Right forelimb (tissue), 1 donor: ENCODE results near the gene CFAP90.

ENCODE experiments used
- DNase-seq: peaks from one replicate; pipeline ENCODE4 v3.0.0-alpha.2; 2018

The CFAP90 gene

DNA sequence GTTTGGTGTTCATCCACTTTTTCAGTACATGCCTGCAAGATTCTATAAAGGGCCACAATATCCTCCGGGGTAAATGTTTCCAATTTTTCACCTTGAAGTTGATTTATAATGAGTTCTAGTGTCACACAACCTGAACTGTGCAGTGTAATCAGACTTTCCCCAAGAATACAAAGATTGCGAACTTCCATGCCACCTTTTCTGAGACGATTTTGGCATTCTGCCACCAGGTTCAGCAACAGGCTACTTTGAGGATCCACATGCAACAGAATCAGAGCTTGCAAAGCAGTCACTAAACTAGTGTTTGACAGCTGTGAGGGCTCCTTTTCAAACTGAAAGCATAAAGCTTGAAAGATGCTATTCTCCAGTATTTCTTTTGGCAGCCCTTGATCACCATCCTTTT, 16.3 kb upstream of the CFAP90 start:
- DNase-seq = no peak

DNA sequence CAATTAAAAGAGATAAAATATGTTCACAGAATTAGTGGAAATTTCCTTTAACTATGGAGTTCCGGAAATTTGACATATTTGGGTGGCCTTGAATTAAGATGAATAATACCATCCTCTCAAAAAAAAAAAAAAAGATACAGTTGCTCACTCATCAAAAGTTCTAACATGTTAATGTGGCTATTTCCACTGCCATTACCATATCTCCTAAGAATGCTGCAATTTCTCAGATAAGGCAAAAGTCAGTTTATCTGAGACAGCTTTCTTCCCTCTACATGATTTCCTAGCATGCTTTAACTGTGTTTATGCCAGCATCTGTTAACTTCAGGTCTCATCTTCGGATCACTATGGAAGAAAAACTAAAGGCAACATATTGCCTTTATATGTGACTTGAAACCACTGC, 15.3 kb upstream of the CFAP90 start:
- no peak for DNase-seq

DNA sequence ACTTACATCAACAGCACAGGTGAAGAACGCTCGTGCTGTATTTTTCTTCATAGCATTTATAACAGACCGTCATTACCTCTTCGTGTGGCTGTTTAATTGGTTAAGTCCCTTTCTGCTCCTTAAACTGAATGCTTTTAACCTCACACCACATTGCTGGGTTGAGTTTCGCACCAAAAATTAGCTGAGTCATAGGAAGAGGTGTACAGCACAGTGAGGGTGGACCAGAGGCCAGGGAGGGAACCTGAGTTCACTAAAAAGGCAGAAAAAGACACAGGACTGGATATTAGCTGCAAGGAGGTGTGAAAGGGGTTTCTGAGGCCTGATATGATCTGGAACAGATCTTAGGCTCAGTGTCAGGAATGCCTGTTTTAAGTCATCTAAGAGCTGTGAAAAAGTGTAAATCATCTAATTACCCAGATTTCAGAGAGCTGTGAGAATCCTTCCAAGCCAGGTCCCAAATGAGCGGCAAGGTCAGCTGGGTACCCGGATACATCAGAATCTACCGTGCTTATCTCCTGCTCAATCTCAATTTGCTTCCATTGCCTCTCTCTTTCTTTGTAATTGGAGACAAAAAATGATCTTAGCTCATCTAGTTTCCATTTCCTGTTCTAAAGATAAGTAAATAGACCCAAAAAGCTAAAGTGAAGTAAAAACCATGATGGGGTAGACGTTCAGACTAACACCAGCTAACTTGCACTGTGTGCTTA, 7.1 kb upstream of the CFAP90 start:
- DNase-seq = no peak

DNA sequence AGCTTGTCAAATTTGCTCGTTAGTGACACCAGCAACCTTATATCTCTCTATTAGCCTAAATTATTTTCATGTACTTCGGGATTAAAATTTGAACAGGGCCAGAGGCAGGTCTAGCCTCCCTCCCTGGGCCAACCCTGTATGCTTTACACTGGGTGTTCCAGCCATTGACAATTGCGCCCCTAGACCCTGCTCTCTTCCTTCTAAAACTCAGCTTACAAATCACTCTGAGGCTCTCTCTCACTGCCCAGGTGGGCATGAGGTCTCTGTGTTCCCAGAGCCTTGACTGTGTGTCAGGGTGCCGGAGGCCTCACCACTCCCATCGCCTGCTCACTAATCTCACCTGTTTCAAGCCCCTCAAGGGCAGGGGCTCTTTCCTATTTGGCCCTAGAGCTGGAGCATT, 6.4 kb upstream of the CFAP90 start:
- DNase-seq = no peak

DNA sequence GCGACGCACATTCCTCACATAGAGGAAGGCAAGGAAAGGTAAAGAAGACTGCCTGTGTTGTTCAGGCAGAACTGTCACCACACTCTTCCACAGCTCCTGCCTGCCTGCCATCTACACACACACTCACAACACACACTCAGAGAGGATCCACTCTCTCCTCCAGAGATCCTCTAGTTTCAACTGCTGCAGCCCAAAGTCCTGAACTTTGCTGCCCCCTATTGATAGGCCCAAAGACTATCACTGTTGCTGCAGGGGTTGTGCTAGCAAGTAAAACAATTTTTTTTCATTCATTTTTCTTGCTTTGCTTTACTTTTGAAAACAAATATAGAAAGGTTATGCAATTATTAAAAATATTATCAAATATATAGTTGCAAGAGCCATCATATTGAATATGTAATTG, 5.9 kb upstream of the CFAP90 start:
- no peak for DNase-seq

DNA sequence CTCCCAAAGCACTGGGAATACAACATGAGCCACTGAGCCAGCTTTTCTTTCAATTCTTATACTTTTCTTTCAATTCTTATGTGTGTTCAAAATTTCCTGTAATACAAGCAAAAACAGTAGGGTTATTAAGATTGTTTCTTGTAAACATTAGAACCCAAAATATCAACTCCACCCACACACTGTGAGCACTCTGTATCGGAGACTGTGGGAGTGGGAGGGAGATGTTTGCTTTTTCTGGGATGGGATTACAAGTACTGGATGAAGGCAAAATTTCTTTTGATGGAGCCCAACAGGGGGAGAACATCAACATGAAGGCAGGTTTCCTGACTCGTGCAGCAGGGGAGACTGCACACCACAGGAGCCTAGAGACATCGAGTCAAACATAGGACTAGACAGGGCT, 4.7 kb upstream of the CFAP90 start:
- DNase-seq = no peak

DNA sequence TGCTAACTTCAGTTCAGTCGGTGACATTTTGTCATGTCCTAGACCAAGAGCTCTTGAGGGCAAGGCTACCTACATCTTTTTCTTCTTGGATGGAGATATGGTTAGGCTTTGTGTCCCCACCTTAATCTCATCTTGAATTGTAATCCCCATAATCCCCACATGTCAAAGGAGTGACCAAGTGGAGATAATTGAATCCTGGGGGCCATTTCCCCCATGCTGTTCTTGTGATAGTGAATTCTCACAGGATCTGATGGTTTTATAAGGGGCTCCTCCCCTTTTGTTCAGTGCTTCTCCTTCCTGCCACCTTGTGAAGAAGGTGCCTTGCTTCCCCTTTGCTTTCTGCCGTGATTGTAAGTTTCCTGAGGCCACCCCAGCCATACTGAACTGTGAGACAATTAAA, 2.1 kb upstream of the CFAP90 start:
- no peak for DNase-seq

DNA sequence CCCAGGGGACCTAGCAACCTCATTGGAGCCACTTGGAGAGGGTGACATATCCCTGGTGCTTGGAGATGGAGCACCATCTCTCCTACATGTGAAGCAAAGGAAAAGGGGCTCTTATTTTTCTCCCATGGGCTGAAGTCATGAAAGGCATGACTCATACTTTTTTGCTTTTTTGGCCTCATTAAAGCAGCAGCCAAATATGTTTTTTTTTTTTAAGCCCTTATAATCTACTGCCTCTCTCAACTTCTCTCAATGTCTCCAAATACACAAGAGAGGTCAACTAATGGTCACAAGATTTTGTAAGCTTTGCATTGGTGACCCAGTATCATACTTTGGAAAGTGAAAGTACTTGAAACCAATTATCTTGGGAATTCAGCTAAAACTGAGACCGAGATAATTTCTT, 1.6 kb upstream of the CFAP90 start:
- no peak for DNase-seq

DNA sequence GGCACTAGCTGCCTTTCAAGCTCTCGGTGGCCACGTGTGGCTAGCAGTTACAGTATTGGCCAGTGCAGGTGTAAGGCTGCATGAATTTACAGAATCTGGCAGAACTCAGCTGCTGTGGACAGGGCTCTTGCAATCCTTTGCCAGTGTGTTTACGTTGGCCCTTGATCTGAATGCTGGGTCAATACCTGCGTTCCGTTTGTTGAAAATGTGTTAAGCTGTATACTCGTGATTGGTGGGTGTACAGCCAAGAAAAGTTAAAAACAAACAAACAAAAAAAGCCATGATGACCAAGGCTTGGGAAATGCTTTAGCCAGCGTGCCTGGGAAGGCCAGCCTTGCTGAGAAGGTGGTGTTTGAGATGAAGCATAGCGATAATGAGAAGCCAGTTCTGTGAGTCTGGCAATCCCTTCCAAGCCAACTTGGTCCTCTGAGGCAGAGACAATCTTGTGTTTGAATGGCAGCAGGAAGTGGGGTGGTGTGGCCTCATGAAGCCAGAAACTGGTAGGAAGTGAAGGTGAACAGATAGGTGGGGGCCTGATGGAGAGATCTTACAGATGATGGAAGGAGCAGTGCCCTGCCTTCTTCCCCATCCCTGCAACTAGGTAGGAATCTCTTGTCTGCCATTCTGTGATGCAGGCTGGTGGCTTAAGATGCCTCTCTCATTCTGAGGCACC, 820 bp upstream of the CFAP90 start:
- no peak for DNase-seq

DNA sequence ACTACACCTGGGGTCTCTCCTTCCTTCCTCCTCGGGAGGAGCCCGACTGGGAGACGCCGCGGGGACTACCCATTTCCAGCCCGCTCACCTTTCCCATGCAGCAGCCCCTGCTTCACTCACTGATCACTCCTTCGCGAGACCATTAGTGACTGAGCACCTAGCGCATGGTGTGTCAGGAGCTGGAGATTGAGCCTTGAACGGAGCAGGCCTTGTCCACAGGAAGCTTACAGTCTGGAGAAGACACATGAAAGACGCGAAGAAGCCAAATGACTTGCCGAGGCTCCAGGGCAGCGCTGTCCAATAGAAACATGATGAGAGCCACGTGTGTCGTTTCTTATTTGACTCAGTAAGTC, 283 bp upstream of the CFAP90 start:
- DNase-seq = no peak

DNA sequence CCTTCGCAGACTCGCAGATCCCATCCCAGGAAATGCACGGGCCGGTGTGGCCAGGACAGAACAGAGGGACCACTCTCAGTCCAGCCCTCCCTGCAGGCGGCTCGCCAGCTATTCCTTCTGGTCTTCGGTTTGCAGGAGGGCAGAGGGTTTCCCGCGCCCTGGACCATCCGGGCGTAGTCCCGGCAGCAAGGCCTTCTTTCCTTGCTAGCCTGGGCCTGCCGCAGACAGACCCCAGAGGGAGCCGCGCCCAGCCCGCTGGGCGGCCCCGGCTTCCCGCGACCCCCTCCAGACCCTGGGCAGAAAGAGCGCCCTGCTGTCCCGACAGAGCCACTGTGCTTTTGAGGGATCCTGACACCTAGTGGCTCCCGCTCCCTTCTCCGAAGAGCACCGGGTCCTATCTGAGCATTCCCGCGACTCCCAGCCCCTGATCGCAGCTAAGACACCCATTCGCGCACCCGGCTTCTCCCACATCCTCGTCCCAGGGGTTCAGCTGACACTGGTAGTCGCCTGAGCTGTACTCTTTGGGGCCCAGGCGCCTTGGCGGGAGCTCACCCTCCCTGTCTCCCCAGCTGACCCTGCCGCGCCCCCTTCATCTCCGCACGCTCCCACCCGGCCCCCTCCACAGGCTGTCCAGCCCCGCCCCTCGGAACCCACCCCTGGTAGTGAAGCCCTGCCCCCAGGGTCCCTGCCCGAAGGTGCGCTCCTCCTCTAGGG, 1.1 kb downstream of the CFAP90 start:
- DNase-seq = peak; percentile 51

DNA sequence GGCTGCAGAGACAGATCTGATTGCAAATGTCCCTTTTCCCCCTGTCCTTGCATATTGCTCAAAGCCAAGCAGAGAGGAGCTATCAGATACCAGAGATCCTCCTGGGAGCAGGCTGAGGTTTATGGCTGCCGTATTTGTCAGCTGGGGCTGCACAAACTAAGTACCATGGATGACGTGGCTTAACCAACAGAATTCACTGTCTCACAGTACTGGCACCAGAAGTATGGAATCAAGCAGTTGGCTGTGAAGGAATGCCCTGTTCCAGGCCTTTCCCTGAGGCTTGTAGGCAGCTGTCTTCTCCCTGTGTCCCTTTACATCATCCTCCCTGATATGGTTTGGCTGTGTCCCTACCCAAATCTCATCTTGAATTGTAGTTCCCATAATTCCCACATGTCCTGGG, 2.6 kb downstream of the CFAP90 start:
- DNase-seq = no peak

DNA sequence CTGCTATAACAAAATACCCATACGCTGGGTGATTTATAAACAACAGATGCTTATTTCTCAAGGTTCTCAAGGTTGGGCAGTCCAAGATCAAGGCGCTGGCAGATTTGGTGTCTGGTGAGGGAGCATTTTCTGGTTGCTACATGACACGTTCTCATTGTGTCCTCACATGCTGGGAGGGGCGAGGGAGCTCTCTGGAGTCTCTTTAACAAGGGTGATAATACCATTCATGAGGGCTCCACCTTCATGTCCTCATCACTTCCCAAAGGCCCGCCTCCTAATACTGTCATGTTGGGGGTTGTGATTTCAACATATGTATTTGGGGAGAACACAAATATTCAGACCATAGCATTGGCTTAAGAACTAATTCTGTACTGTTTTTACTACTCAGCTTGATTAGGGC, 4.6 kb downstream of the CFAP90 start:
- no peak for DNase-seq

DNA sequence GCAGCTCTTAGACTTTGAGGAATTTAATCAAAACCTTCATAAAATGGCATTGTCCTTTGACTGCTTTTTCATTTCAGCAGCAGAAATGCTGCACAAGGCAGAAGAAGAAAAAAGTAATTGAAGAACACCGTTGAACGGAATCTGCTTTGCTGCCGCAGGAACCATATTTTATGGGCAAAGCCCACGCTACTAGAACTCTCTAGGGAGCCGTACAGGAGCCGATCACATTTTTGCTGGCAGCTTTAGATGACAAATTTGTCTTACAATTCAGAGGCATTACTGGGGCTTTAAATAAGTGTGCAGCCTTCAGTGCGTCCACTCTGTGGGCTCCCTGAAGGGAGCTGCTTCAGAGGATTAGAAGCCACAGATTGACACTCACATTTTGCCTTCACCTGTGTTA, 5.4 kb downstream of the CFAP90 start:
- DNase-seq = no peak

DNA sequence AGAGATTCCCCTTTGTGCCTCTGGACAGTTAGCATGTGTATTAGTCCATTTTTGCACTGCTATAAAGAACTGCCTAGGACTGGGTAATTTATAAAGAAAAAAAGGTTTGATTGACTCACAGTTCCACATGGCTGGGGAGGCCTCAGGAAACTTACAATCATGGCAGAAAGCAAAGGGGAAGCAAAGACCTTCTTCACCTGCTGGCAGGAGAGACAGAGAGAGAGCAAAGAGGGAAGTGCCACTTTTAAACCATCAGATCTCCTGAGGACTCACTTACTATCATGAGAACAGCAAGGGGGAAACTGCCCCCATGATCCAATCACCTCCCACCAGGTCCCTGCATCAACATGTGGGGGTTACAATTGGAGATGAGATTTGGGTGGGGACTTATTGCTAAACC, 6.0 kb downstream of the CFAP90 start:
- no peak for DNase-seq

DNA sequence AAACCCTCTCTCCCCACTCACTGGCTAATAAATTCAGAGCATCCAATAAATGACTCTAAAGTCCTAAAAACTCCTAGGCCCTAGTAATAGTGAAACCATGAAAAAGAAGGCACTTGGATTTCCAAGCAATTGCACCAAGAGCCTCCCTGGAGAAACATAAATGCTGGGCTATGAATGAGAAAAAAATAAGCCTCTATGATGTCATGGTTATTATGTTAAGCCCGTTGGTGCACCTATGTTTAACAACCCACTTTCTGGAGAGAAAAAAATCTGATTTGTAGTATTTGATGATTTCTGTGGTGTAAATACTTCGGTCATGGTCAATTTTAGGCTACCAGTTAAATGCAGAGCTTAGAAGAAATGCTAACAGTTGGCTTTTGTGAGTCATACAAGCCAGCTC, 8.4 kb downstream of the CFAP90 start:
- DNase-seq = no peak

DNA sequence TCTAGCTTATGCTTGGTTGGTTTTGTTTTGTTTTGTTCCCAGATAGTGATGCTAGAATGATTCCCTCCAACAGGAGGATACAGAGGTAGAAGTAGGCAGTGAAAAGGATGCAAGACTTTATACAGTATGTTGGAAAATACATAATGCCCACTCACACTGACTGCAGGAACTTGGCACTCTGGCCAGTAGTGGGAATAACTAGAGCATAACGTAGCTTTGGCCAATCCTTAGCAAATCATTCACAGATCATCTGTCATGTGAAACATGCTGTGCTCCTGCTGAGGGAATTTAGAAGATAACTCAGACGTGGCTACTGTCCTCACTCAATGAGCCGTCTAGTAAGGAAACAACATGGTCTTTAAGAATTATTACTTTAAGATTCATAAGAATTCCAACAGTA, 13.5 kb downstream of the CFAP90 start:
- no peak for DNase-seq

DNA sequence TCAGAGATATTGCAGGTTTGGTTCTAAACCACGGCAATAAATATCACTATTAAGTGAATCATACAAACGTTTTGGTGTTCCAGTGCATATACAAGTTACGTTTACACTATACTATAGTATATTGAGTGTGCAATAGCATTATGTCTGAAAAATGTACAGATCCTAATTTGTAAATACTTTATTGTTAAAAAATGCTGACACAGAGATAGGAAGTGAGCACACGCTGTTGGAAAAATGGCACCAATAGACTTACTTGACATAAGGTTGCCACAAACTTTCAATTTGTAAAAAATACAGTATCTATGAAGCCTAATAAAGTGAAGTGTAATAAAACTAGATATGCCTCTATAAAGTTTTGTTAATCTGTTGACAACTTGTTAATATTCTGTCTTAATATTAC, 16.0 kb downstream of the CFAP90 start:
- no peak for DNase-seq

DNA sequence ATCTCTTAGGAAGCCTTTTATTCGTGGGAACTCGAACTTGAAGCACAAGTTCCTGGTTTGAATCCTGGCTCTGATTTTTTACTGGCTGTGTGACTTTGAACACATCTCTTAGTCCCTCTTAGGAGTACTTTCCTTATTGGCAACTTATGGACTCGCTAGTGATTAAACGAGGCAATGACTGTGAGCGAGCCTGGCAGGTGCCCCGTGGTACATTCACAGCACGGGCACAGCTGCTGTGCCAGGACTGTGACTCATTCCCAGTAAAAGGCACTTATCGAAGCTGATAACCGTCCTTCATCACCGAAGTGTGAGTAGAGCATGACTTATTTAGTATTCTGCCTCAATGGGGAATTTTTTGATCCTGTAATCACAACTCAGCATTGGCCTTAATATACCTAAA, 22.7 kb downstream of the CFAP90 start:
- no peak for DNase-seq

DNA sequence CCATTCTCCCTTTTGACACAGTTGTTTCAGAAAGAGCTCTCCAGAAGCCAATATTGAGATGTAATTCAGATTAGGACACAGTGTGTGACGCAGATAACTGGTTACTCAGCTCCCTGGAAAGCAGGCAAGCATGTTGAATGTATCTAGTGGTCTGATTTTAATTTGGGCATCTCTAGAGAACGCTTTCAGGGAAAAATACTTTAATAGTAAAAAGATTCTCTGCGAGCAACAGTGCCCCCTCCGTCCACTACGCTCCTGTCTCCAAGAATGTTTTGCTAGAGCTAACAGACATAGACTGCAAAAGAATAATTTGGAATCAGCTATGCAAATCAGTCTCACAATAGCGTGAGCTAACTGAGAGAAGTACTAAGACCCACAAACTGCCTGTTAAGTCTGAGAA, 23.3 kb downstream of the CFAP90 start:
- DNase-seq = no peak

DNA sequence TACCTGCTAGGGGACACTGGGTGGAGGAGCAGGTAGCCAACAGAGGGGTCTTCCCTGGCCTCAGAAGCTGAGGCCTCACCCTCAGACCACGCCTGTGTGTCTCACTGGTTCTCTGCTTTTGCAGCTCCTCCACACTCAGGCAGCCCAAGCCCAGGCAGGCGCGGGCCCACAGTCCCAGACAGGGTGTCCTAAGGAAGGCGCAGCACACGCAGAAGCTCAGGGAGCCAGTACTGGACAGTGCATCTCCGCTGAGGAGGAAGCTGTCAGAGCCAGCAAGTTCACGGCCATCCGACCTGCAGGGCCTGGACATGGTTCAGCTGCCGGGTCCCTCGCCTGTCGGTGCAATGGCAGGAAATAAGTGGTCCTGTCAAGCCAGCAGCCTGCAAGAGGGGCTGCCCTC, 25.3 kb downstream of the CFAP90 start:
- no peak for DNase-seq

DNA sequence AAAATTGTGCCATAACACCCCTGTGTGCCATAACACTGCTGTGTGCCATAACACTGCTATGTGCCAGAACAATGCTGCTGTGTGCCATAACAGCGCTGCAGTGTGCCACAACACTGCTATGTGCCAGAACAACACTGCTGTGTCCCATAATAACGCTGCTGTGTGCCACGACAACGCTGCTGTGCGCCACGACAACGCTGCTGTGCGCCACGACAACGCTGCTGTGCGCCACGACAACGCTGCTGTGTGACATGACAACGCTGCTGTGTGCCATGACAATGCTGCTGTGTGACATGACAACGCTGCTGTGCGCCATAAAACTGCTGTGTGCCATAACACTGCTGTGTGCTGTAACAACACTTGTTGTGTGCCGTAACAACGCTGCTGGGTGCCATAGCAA, 25.9 kb downstream of the CFAP90 start:
- no peak for DNase-seq

DNA sequence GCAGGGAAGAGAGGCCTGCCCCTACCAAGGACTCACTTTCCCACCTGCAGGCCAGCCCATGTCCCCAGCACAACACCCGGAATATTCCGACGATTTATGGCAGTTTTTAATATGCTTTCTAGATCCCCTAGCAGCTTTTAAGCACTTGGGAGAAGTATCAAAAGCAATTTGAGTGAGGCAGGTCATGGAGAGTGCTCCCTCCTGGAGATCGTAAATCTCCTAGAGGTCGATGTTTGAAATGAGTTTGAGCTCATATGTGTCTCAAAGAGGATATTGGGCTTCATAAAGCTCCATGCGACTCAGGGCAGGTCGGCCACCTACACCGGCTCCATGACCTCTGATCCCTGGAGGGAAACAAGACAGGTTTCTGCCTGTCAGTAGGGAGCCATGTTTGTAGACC, 27.3 kb downstream of the CFAP90 start:
- no peak for DNase-seq

DNA sequence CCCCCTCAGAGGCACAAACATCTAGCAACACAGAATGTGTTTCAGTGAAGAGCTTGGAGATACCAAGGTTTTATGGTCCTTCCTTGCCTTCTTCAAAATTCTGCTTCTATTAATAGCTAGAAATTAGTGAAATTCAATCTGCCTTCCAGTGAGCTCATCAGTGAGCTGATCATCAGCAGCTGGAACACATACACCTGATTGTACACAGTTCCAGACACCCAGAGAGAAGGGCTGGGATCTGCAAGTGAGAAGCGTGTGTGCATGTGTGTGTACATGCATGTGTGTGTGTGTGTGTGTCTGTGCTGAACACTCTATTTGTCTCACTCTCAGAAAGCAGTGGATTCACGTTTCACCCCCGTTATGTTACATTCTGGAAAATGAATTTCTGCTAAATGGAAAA, 28.5 kb downstream of the CFAP90 start:
- DNase-seq = no peak

DNA sequence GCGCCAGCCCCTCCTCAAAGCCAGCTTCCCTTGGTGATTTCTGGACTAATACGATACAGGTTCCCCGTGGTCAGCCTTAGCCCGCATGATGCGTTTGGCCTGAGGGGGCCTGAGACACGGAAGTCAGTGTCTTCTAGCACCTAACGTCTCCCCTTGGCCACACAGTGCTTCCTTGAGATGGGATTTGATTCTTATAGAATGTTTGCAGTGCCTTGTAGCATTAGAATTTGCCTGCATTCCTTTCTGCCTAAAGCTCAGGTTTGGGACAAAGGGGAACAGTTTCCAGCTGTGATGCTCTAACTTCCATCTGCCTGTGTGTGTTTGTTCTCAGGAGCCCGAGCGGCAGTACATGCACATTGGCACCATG, 34.4 kb downstream of the CFAP90 start:
- no peak for DNase-seq
